ENCODE results near the gene ARHGAP26.

Gene ARHGAP26

DNA sequence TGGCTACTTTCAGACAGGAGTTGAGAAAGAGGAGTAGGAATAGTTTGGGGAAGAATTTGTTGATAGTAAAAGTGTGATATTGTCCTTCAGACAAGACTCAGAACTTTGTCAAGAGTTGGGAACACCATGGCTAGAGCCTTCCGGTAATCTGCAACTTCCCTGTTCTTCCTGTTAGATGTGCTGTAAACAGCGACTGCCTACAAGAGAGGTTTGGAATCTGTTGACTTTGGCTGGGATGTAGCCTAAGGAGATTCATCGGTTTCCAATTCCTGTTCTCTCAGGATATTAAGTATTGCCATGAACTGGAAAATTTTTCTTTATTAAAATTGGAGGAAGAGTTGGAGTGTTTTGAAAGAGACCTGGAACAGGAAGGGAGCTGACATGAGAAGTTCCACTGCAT lies 43.9 kb downstream of the ARHGAP26 start:
- DNase-seq (ENCODE audit: low read depth): no peak

DNA sequence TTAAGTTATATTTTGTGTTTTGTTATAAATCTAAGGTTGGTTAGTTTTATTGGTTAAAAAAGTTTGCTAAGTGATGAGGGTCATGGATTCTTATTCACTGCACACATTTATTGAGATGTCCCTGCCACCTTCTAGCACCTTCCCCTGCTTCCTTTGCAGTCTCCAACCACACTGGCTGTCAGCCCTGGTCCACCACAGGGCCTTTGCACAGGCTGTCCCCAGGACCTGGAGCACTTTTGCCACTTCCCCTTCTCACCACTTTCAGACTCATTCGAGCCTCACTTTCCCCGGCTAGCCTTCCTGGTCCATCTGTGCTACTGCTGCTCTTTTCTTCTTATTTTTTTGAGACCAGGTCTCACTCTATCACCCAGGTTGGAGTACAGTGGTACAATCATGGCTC lies 45.3 kb downstream of the ARHGAP26 start:
- DNase-seq (ENCODE audit: low read depth): no peak

DNA sequence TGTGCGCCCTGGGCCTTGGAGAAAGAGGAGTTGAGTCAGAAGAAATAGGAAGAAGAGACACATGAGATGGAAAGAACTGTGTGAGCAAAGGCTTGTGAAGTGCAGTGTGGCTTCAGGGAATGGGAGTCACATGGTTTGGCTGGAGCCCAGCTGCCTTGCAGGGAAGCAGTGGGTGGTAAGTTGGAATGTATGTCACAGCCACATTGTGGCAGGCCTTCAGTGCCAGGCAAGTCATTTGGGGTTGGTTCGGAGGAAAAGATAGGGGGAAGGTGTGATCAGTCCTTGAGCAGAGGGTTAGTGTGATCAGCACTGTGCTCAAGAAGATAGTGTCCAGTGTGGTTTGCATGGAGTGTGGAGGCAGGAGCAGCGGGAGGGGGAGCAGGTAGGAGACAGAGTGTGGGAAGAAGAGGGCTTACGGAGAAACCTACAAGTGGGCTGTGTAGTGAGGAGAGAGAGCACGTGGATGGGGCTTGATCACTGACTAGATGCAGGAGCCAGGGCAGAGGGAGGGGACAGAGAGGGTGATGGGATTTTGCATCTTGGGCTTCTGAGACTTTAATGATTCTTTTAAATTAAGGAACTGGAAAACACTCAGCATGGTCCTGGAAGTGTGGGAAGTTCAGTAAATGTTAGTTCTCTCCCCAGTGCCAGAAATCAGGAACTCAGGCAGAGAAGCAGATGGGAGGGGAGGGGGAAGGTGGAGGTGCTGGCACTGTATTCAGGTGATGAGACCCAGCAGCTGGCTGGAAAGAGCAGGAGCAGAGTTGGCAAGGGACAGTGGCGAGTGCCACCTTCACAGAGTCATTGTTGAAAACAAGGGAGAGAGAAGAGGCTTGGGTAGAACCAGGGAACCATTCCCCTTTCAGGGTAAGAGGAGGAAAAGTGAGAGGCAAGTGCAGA lies 46.6 kb downstream of the ARHGAP26 start:
- peak; percentile 44 for DNase-seq (ENCODE audit: low read depth)

DNA sequence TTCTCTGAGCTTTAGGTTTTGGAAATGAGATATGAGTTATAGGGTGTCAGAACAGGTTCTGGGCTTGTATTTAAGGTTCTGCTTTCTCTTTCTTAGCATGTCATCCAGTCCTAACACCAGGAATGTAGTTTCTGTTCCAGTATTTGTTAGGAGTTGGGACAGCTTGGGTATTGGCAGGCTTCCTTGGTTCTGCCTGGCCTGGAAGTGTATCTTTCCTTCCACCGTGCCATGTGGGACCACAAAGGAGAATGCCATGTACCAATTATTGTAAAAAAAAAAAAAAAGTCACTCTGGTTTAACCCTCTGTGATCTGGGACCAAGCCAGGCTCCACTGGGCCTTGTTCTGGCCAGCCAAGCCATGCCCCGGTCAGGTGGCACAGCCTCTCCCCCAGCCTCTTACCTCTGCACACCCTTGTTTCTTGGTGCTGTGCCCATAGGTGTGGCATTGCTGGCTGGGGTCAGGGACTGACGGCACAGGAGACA lies 47.8 kb downstream of the ARHGAP26 start:
- DNase-seq (ENCODE audit: low read depth): peak; percentile 78

DNA sequence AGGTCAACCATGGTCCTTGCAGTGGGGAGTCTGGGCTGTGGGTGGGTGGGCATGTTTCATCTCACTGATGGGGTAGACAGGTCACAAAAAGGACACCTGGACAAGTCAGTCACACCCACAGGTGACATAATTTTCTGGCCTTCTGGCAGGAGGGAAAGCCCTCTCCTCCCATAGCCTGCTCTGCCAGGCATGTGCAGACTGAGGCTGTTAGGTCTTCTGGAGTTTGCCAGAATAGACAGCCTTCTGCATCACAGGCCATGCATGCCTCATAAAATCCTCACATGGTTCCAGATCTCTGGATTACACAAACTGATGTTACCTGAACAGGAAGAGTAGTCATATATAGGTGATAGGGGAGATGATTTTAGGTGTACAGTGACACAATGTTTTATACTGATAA lies 49.1 kb downstream of the ARHGAP26 start:
- no peak for DNase-seq (ENCODE audit: low read depth)

DNA sequence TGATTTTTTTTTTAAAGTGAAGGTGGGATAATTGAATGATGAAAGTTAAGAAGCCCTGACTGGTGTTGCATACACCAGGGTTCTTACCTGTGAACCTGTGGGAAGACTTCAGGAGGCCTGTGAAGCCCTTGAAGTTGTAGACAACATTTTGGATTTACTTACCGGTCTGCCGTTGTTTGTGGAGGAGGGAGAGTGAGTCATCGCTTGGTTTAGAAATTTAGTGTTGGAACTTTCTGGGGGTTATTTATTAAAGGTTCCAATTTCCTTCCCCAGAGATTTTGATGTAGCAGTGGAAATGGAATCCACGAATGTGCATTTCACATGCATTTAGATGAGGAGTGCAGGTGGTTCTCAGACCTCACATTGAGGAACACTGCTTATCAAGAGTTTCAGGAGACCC lies 49.6 kb downstream of the ARHGAP26 start:
- peak; percentile 64 for DNase-seq (ENCODE audit: low read depth)

DNA sequence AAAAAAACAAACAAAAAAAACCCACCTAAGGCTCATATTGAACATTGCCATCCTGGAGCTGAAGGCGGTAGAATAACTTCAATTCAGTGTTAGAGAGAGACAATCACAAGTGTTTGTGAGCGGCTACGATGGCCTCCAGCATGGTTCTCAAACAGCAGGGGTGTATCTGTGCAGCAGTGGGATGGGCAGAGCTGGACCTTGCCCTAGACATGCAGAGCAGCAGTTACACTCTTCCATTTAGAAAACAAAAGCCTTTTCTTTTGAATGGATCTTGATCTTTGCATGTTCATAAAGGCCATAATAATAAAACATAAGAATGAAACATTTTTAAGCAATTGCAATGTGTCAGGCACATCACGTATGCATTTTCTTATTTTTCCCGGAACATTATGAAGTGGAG lies 50.3 kb downstream of the ARHGAP26 start:
- no peak for DNase-seq (ENCODE audit: low read depth)

DNA sequence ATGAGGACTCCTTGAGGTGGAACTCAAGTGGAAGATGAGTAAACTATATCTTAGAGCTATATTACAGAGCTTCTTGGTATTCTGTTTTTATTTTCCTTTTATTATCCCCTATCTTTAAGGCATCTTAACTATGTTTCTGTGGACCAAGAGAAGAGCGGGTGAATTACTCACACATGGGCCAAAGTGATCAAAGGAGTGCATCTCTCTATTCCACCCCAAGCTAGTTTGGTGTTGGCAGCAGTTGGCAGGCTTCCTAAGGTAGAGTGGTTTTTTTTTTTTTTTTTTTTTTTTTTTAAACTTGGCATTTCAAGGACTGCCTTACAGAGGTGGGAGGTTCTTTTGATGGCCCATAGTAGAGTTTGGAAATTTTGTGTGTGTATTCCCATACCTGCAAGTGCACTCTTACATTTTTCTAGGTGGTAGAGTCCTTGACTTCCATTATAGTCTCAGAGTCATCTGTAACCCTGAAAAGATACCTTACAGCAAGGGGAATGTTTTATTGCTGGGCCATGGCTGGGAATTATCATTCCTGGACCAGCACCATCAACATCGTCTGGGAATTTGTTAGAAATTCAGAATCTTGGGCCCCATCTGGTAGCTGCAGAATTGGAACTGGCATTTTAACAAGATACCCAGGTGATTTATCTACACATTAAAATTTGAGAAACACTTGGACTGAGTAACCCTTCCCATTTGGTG lies 51.0 kb downstream of the ARHGAP26 start:
- no peak for DNase-seq (ENCODE audit: low read depth)

DNA sequence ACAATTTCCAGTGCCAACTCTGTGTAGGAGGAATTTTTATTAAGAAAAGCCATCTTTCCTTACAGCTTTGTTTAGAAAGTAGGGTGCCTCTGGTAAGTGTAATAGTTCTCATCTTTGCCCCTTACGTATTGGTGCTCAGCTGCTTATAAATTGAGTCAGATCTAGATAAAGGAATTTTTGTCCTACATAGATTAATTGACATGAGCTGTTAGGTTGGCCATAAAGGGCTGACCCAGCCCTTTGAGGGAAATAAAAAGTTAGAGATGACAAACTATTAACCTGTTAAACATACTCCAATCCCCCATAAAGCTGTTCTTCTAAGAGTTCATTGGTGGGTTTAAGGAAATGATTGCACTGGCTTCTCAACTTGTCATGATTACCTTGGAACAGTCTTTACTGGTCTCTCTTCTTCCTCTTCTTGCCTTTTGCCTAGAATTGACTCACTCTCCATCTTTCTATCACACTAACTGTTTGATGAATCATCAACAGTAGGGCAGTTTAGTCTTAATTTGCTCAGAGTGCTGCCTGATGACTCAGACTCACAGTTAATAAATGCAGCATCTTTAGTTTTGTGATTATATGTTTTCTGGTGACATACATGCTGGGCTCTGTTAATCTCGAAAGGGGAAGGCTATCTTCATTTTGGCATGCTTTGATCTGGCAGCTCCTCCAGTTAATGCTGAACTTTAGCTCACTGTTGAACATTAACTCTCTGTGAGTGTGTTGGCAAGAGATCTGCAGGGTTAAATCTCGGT lies 51.7 kb downstream of the ARHGAP26 start:
- DNase-seq (ENCODE audit: low read depth): peak; percentile 72

DNA sequence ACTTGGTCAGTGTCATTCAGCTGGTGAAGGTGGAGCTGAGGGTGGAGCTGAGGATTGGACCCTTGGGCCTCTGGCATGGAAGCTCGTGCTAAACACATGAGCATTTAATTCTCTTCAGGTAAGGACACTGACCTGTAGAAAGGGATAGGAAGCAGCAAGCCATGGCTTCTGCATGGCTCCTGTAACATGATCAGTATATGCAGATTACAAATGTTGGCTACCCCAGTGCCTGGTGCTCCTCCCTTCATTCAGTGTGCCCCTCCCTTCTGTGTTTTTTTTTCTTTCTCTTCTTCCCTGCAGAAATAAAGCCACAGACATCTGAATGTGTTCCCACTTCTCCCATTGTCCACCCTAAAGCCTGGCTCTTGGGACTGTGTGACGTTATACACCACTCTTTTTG lies 52.9 kb downstream of the ARHGAP26 start:
- DNase-seq (ENCODE audit: low read depth): peak; percentile 44

DNA sequence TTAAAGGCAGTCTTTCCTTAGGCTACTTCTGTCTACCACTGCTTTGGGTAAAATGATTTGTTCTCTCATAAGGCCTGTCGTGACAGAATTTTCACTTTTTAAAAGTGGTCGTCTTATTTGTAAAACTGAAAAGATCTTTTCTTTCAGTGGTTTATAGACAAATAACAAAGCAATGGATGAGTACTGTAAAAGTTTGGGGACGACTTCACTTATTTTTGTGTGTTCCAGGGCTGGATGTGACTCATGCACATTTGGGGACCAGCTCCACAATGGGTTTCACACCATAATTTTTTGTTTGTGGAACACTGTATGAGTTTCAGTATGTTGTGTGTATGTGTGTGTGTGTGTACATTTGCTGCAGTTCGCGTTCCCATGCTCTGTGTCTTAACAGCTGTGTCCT lies 53.6 kb downstream of the ARHGAP26 start:
- no peak for DNase-seq (ENCODE audit: low read depth)

DNA sequence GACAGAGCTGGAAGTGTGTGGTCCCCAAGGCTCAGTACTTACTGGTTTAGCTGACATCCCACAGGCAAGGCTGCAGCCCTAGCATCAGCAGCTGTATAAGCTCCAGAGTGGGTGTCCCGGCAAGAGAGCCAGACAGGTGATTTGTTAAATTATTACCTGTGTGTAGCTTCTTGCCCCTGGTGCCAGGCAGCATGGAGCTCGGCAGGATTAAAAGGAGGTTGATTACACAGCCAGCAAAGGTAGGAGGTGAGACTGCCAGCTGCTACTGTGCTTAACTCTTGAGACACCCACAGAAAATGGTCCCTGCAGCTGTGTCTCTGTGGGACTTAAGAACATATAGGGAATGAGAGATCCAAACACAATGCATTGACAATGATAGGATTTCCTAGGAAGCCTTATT lies 54.2 kb downstream of the ARHGAP26 start:
- no peak for DNase-seq (ENCODE audit: low read depth)

DNA sequence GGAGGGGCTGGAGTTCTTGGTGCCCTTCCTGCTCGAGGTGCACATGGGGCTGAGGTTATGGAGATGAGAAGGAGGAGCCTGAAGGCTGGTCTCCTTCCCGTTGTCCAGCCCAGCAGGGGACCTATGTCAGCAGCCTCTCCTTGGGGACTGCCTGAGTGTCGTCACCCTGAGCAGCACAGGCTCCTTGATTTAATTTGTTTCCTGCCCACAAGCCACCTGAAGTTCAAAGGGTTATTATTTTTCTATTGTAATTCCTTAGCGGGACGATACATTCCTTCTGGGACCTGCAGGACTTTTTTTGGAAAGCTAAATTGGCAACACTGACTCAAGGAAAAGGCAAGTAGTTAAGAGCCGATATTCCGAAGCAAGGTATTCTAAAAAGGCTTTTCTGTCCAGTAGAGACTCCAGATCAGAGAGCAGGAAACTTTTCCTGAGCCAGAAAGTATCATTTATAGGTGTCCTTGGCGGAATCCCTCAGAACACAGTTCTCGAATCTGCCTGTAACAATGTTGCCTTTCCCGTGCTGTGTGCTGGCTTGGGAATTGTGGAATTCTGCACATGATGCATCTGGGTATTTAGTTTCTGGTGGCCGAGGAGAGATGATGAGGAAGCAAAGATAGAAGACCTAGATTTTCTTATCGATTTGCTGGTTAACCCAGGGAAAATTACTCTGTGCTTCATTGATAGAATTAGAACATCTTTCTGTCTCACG lies 55.4 kb downstream of the ARHGAP26 start:
- no peak for DNase-seq (ENCODE audit: low read depth)

DNA sequence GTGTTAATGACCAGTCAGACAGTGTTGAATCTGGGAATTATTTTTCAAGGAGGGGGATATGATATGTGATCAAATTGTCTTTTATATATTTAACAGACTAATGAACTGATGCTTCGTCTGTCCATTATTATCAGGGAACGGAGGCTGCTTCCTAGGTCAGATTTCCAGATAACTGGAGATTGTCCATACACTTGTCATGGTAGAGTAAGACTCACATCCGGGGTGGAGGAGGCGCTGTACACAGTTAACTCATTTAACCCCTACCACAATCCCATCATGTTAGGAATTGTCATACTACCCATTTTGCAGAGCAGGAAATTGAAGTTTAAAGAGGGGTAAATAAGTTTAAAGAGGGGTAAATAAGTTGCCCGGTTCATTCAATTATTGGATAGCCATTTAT lies 55.9 kb downstream of the ARHGAP26 start:
- no peak for DNase-seq (ENCODE audit: low read depth)

DNA sequence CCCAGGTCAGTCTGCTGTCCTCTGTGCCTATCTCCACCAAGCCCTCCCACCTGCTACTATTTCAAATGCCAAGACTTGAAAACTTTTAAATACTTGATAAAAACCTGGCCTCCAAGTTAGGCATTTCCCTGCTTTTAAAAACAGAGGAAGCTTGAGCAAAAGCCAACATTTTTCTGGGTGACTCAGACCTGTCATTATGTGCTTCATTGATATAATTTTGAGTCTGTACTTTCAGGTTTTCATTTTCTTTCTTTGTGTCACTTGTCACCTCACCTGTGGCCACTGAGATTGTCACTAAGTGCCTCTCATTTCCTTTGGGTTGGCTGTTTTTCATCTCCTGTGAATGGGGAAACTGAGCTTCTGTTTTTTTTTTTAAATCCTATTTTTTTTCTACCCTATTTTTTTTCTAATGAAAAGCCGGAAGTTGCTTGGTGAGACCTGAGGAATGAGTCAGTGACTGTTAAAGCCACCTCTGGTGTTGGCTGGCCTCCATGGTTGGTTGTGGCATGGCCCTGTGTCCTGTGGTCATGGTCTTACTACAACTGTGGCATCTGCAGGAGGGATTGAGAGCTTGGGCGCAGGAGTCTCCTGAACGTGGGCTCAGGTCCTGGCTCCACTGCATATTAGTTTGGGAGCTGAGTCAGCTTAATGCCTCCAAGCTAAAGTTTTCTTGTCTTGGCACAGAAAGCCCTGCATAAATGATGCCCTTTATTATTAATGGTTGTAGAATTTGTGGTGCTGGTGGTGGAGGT lies 56.7 kb downstream of the ARHGAP26 start:
- no peak for DNase-seq (ENCODE audit: low read depth)

DNA sequence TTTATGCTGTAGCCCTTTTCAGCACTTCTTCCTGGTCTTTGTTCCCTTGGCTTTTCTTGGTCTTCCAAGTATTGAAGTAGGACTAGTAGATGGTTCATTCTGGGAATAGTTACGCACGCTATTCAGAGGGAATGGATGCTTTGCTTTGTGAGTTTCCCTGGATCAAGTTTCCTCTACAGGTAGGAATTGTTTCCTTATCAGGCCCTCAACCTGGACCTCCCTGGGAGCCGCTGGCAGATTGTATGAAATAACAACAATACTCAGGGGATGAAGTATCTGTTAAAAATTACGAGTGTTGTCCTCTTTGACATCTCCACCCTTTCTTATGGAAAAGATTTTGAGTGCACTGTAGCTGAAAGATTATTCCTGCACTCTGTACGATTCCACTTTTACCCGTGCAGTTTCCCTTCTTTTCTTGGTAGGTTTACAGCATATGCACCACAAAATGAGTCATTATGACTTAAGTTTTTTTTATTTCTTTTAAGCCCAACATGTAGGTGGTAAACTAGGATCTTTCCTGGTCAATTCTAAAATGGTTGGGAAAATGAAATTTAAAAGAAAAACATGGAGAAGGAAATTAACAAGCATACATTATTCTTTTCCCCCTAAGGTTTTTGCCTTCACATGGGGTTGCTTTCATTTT lies 57.9 kb downstream of the ARHGAP26 start:
- no peak for DNase-seq (ENCODE audit: low read depth)

DNA sequence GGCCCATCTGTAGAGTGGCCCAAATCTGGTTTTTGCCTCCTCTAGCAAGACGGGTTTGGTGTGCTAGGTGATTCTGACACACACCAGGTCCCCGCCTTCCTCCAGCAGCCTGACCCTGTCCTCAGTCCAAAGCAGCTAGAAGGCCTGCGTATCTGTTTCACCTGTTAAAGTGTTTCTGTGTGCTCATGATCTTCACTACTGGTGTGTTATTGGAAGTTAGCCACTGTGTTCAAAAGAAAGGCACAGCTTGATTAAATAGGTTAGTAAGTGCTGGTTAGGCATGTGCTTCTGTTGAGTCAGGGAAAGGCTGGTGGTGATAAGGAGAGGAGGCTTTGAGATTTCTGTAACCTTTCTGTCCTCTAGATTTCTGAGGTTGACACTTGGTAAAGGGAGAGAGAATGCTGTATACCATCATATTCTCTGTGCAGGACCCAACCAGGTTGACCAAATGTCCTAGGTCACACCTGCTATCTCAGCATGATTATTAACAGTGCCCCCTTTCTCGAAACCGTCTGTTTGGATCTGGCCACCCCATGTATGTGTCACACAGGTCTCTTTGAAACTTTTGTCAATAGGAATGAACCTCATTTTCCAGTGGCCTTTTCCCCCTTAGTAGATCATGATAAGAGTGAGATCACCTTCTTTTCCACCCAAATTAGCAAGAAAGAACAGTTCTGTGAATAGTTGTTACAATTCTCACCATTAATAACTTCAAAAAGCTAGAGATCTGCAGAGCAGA lies 58.8 kb downstream of the ARHGAP26 start:
- DNase-seq (ENCODE audit: low read depth): no peak

DNA sequence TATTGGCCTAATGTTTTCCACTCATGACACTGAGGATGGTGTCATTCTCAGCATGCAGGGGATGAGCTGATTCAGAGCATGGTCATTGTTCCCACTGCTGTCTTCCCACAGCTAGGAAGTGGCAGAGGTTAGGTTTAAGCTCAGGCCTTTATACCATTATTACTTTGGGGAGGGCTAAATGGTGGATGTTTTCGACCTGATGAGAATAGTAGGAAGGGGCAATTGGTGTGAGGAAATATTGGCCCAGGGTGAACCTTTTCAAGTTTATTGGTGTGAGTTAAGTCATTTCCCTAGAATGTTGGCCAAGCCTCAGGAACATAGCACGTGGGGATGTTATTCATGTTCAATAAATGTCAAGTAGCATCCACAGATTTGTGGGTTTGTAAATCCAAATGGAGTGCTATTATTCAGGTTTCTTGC lies 59.6 kb downstream of the ARHGAP26 start:
- DNase-seq (ENCODE audit: low read depth): no peak

DNA sequence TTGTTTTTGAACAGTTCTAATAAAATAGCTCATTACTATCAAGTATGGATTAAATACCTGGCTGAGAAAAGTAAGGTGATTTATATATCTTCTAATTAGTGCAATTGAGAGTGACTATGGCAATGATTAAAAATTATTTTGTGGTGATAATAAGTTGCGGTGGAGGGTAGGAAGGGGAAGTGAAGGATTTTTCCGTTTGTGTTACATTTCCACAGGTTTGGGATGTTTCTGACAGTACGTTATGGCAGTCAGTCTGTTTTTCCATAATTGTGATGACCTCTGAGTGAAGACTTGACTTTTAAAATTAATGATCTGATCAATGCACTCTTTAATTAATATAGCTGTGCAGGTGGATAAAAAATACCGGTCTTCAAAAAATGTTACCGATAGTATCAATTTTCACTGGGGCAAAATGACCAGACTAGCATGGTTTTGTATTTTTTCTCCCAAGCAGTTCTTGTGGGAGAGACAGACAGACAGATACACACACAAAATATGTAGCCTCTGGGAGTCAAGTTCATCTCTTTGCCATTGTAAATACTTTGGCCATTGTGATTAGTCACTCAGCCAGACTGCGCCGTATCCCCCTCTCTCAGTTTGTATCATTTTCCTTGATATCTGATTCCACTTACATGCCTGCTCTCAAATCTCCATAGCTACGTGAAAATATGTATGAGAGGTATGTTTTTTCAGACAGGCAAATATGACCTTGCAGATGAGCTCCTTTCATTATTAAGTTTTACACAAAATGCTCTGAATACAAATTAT lies 60.2 kb downstream of the ARHGAP26 start:
- peak; percentile 53 for DNase-seq (ENCODE audit: low read depth)

Measured in fibroblast of gingiva (primary cell).